HepG2 (cell line): ENCODE results near the gene FAM76A.

Experiments used
- HCFC1 ChIP-seq: fragments of 150-350 bp; IDR thresholded peaks from 2 replicates; pipeline ENCODE4 v1.6.1; 2014; ENCODE audit warnings: low read depth, low read length
- KLF11 ChIP-seq: IDR thresholded peaks from 2 replicates; pipeline ENCODE4 v1.6.1; 2016; ENCODE audit warnings: missing compliant biosample characterization
- NFIC ChIP-seq: IDR thresholded peaks from 2 replicates; pipeline ENCODE4 v1.6.1; 2012; ENCODE audit warnings: mild to moderate bottlenecking, low read length, inconsistent platforms
- YY1 ChIP-seq: IDR thresholded peaks from 2 replicates; pipeline ENCODE4 v1.6.1; 2011; ENCODE audit warnings: low read length, low read depth, moderate library complexity, mild to moderate bottlenecking; ENCODE audit not compliant: insufficient read depth, insufficient replicate concordance
- ZFP82 ChIP-seq: sonication (generic); formaldehyde crosslinking; IDR thresholded peaks from 2 replicates; pipeline ENCODE4 v1.5.1; 2020; ENCODE audit warnings: mild to moderate bottlenecking, missing genetic modification reagents, borderline replicate concordance
- ZNF33B ChIP-seq: sonication (generic); formaldehyde crosslinking; IDR thresholded peaks from 2 replicates; pipeline ENCODE4 v1.5.1; 2020; ENCODE audit warnings: mild to moderate bottlenecking, missing genetic modification reagents
- TF ChIP-seq, protein P1 (sequence below): sonication (generic); formaldehyde crosslinking; conservative IDR thresholded peaks from 2 replicates; pipeline ENCODE4 v1.8.1; 2023; ENCODE audit warnings: missing genetic modification reagents
- TF ChIP-seq, protein P2 (sequence below): sonication (generic); formaldehyde crosslinking; IDR thresholded peaks from 2 replicates; pipeline ENCODE4 v1.4.0; 2020; ENCODE audit warnings: mild to moderate bottlenecking, missing genetic modification reagents
- TF ChIP-seq, protein P3 (sequence below): sonication (generic); formaldehyde crosslinking; IDR thresholded peaks from 2 replicates; pipeline ENCODE4 v1.5.0; 2020; ENCODE audit warnings: mild to moderate bottlenecking, missing genetic modification reagents, moderate library complexity

DNA sequence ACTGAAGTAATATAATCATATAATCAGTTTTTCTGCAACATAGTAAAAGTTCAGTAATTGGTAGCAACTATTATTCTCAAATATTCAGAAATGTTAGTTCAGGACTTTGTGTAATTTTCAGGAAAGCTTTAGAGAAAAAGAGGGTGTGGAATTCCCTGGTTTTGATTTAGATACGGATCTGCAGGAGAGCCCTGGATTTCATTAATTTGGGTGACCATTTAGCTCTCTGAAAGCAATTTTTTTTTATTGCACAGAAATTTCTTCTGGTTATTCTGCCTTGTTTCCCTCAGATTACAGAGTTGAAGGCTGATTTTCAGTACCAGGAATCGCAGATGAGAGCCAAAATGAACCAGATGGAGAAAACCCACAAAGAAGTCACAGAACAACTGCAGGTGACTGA is 33.5 kb downstream of the FAM76A start:
- no peak for TF ChIP-seq ZFP82 (CRISPR knock-in tag)
- TF ChIP-seq KLF11 = no peak
- no peak for TF ChIP-seq NFIC
- TF ChIP-seq, protein P1, sequence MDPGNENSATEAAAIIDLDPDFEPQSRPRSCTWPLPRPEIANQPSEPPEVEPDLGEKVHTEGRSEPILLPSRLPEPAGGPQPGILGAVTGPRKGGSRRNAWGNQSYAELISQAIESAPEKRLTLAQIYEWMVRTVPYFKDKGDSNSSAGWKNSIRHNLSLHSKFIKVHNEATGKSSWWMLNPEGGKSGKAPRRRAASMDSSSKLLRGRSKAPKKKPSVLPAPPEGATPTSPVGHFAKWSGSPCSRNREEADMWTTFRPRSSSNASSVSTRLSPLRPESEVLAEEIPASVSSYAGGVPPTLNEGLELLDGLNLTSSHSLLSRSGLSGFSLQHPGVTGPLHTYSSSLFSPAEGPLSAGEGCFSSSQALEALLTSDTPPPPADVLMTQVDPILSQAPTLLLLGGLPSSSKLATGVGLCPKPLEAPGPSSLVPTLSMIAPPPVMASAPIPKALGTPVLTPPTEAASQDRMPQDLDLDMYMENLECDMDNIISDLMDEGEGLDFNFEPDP (CRISPR knock-in tag) = no peak
- TF ChIP-seq ZNF33B = no peak
- TF ChIP-seq, protein P2, sequence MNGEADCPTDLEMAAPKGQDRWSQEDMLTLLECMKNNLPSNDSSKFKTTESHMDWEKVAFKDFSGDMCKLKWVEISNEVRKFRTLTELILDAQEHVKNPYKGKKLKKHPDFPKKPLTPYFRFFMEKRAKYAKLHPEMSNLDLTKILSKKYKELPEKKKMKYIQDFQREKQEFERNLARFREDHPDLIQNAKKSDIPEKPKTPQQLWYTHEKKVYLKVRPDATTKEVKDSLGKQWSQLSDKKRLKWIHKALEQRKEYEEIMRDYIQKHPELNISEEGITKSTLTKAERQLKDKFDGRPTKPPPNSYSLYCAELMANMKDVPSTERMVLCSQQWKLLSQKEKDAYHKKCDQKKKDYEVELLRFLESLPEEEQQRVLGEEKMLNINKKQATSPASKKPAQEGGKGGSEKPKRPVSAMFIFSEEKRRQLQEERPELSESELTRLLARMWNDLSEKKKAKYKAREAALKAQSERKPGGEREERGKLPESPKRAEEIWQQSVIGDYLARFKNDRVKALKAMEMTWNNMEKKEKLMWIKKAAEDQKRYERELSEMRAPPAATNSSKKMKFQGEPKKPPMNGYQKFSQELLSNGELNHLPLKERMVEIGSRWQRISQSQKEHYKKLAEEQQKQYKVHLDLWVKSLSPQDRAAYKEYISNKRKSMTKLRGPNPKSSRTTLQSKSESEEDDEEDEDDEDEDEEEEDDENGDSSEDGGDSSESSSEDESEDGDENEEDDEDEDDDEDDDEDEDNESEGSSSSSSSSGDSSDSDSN (CRISPR knock-in tag) = no peak
- no peak for TF ChIP-seq YY1
- TF ChIP-seq, protein P3, sequence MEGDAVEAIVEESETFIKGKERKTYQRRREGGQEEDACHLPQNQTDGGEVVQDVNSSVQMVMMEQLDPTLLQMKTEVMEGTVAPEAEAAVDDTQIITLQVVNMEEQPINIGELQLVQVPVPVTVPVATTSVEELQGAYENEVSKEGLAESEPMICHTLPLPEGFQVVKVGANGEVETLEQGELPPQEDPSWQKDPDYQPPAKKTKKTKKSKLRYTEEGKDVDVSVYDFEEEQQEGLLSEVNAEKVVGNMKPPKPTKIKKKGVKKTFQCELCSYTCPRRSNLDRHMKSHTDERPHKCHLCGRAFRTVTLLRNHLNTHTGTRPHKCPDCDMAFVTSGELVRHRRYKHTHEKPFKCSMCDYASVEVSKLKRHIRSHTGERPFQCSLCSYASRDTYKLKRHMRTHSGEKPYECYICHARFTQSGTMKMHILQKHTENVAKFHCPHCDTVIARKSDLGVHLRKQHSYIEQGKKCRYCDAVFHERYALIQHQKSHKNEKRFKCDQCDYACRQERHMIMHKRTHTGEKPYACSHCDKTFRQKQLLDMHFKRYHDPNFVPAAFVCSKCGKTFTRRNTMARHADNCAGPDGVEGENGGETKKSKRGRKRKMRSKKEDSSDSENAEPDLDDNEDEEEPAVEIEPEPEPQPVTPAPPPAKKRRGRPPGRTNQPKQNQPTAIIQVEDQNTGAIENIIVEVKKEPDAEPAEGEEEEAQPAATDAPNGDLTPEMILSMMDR (CRISPR knock-in tag) = no peak
- no peak for TF ChIP-seq HCFC1
